ENCODE measurements around the gene ZNF563.

Gene ZNF563

DNA sequence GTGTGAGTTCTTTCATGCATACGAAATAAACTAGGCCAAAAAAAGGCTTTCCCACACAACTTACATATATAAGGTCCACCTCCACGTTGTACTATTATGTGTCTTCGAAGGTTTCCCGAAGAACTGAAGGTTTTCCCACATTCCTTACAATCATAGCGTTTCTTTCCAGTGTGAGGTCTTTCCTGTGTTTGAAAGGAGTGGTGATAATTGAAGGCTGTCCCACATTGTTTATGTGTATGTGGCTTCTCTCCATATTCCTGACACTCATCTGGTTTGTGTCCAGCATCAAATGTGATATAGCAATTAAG lies 17.4 kb upstream of the ZNF563 start:
- no peak for TF ChIP-seq EP300 (IDR thresholded peaks at IDR 0.05; ENCODE audit: borderline replicate concordance)
- no peak for TF ChIP-seq CREB1 (IDR thresholded peaks at IDR 0.05; ENCODE audit: low read depth)
- no peak for TF ChIP-seq RAD21 (IDR thresholded peaks at IDR 0.05; ENCODE audit: low read depth)

- TF ChIP-seq TAF1 (IDR thresholded peaks at IDR 0.05; ENCODE audit: low read depth) (no peak), YY1 (IDR thresholded peaks at IDR 0.05; ENCODE audit: low read depth) (no peak), TEAD4 (IDR thresholded peaks at IDR 0.05) (no peak), CREB1 (IDR thresholded peaks at IDR 0.05; ENCODE audit: low read depth) (no peak), RAD21 (IDR thresholded peaks at IDR 0.05; ENCODE audit: low read depth) (no peak), REST (IDR thresholded peaks at IDR 0.05; ENCODE audit: low read depth) (no peak), CEBPB (IDR thresholded peaks at IDR 0.05) (no peak), EP300 (IDR thresholded peaks at IDR 0.05; ENCODE audit: borderline replicate concordance) (no peak), USF1 (IDR thresholded peaks at IDR 0.05) (no peak), FOXM1 (IDR thresholded peaks at IDR 0.05; ENCODE audit: borderline replicate concordance, low read depth) (no peak), EGR1 (IDR thresholded peaks at IDR 0.05) (no peak), ZBTB7A (IDR thresholded peaks at IDR 0.05; ENCODE audit: low read depth) (no peak), TCF12 (IDR thresholded peaks at IDR 0.05; ENCODE audit: low read depth) (no peak), NFIC (IDR thresholded peaks at IDR 0.05) (no peak)
- TF ChIP-seq, protein P1, sequence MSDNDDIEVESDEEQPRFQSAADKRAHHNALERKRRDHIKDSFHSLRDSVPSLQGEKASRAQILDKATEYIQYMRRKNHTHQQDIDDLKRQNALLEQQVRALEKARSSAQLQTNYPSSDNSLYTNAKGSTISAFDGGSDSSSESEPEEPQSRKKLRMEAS (IDR thresholded peaks at IDR 0.05), result no peak
Measured at GRCh38 chr19:12350185-12350889, 16.9 kb upstream of the ZNF563 start.

DNA sequence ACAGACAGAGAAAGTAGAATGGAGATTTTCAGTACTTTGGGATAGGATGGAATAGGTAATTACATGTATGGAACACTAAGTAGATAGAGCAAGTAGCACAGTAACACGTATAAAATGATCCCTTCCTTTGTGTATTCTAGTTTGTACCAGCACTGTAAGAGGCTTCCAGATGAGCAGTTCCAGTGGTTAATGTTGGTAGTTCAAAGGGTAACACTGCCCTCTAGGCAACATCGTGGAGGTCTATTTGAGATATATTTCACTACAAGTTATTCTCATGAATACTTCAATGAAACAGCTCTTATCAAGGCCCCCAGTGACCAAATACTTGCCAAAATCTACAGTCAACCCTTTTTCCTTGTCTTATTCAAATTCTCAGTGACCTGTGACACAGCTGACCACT lies 13.5 kb upstream of the ZNF563 start:
- TF ChIP-seq ZBTB7A (IDR thresholded peaks at IDR 0.05; ENCODE audit: low read depth) (no peak), YY1 (IDR thresholded peaks at IDR 0.05; ENCODE audit: low read depth) (no peak), TEAD4 (IDR thresholded peaks at IDR 0.05) (no peak), FOXM1 (IDR thresholded peaks at IDR 0.05; ENCODE audit: borderline replicate concordance, low read depth) (no peak), USF1 (IDR thresholded peaks at IDR 0.05) (no peak), CREB1 (IDR thresholded peaks at IDR 0.05; ENCODE audit: low read depth) (no peak), RAD21 (IDR thresholded peaks at IDR 0.05; ENCODE audit: low read depth) (no peak), CEBPB (IDR thresholded peaks at IDR 0.05) (no peak), REST (IDR thresholded peaks at IDR 0.05; ENCODE audit: low read depth) (no peak), EP300 (IDR thresholded peaks at IDR 0.05; ENCODE audit: borderline replicate concordance) (no peak)
- TF ChIP-seq, protein P1 (IDR thresholded peaks at IDR 0.05), result no peak

DNA sequence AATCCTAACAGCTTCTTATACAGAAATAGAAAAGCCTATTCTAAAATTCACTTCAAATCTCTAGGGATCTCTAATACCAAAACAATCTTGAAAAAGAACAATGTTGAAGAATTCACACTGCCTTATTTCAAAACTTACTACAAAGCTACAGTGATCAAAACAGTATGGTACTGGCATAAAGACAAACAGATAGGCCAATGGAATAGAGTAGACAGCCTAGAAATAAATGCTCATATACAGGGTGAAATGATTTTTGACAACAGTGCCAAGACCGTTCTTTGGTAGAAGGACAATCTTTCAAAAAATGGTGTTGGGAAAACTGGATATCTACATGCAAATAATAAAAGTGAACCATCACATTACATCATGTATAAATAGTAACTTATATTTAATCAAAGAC lies 11.8 kb upstream of the ZNF563 start:
- TF ChIP-seq CREB1 (IDR thresholded peaks at IDR 0.05; ENCODE audit: low read depth), result no peak
- TF ChIP-seq FOXM1 (IDR thresholded peaks at IDR 0.05; ENCODE audit: borderline replicate concordance, low read depth), result no peak
- TF ChIP-seq RAD21 (IDR thresholded peaks at IDR 0.05; ENCODE audit: low read depth), result no peak
- no peak for TF ChIP-seq CEBPB (IDR thresholded peaks at IDR 0.05)
- TF ChIP-seq REST (IDR thresholded peaks at IDR 0.05; ENCODE audit: low read depth), result no peak
- no peak for TF ChIP-seq TCF12 (IDR thresholded peaks at IDR 0.05; ENCODE audit: low read depth)
- TF ChIP-seq, protein P1 (IDR thresholded peaks at IDR 0.05), result no peak
- no peak for TF ChIP-seq EGR1 (IDR thresholded peaks at IDR 0.05)
- no peak for TF ChIP-seq TEAD4 (IDR thresholded peaks at IDR 0.05)

Data from Ishikawa (cell line).